Hepatocyte (in vitro differentiated cells): ENCODE data around the gene CERK. TPM values are rescaled to one million over a fixed set of nuclear protein-coding genes. Genes with fewer than 3 reads are reported as not detected.

Experiments
- DNase-seq: peaks from one replicate; pipeline ENCODE4 v3.0.0-alpha.2; 2016; ENCODE audit warnings: low spot score
- H2AFZ ChIP-seq: fragments of 200-600 bp; sonication (generic); 2 replicates; pipeline ENCODE4 v1.6.0; 2016; ENCODE audit warnings: antibody characterized with exemption, mild to moderate bottlenecking
- H3K27ac ChIP-seq: fragments of 200-600 bp; sonication (generic); 2 replicates; pipeline ENCODE4 v1.5.1; 2016; ENCODE audit warnings: mild to moderate bottlenecking
- H3K27me3 ChIP-seq: fragments of 200-600 bp; sonication (generic); 2 replicates; pipeline ENCODE4 v1.6.1; 2016
- H3K36me3 ChIP-seq: fragments of 200-600 bp; sonication (generic); replicated peaks from 2 replicates; pipeline ENCODE4 v1.5.1; 2016; ENCODE audit warnings: low read depth; ENCODE audit not compliant: insufficient read depth
- H3K4me1 ChIP-seq: fragments of 200-600 bp; sonication (generic); 2 replicates; pipeline ENCODE4 v1.5.1; 2016; ENCODE audit warnings: mild to moderate bottlenecking, moderate library complexity; ENCODE audit not compliant: insufficient read depth
- H3K4me2 ChIP-seq: fragments of 200-600 bp; sonication (generic); 2 replicates; pipeline ENCODE4 v1.6.0; 2016
- H3K4me3 ChIP-seq: fragments of 200-600 bp; sonication (generic); 2 replicates; pipeline ENCODE4 v1.5.1; 2016; ENCODE audit warnings: mild to moderate bottlenecking
- H3K79me2 ChIP-seq: fragments of 200-600 bp; sonication (generic); 2 replicates; pipeline ENCODE4 v1.6.0; 2017; ENCODE audit warnings: mild to moderate bottlenecking
- H3K9me2 ChIP-seq: fragments of 200-600 bp; sonication (generic); replicated peaks from 2 replicates; pipeline ENCODE4 v1.6.0; 2017; ENCODE audit warnings: mild to moderate bottlenecking; ENCODE audit not compliant: insufficient read depth
- H3K9me3 ChIP-seq: fragments of 200-600 bp; sonication (generic); 2 replicates; pipeline ENCODE4 v1.5.1; 2016; ENCODE audit warnings: low read depth, mild to moderate bottlenecking
- H4K20me1 ChIP-seq: fragments of 200-600 bp; sonication (generic); 2 replicates; pipeline ENCODE4 v1.6.0; 2016; ENCODE audit warnings: mild to moderate bottlenecking; ENCODE audit not compliant: insufficient read depth, poor library complexity, severe bottlenecking
- CTCF ChIP-seq: fragments of 200-600 bp; sonication (generic); IDR thresholded peaks from 2 replicates; pipeline ENCODE4 v1.5.1; 2016; ENCODE audit warnings: antibody characterized with exemption, mild to moderate bottlenecking; ENCODE audit not compliant: poor library complexity
- EZH2 ChIP-seq: fragments of 200-600 bp; sonication (generic); IDR thresholded peaks from 2 replicates; pipeline ENCODE4 v1.6.1; 2016; ENCODE audit warnings: antibody characterized with exemption, mild to moderate bottlenecking, borderline replicate concordance
- EZH2phosphoT487 ChIP-seq: fragments of 200-600 bp; sonication (generic); IDR thresholded peaks from one replicate; pipeline ENCODE4 v1.6.1; 2018; ENCODE audit warnings: antibody characterized with exemption, mild to moderate bottlenecking, low read depth, moderate library complexity; ENCODE audit not compliant: unreplicated experiment, severe bottlenecking
- WGBS: methylation state at CpG from one replicate; pipeline ENCODE4 v1.1.6; 2016; ENCODE audit warnings: low lambda C conversion rate; ENCODE audit errors: missing lambda C conversion rate; 5-methylcytosine and 5-hydroxymethylcytosine counted together
- polyA plus RNA-seq: library from polyadenylated mRNA; unstranded; fragments of >200 nt; fragmentation: Nextera tagmentation; extraction: Ambion mirVana; gene quantifications from 2 replicates; pipeline ENCODE4 v1.2.1, GENCODE V29; 2016
- total RNA-seq: library from RNA; depleted of rRNA; stranded (reverse); fragments of >200 nt; gene quantifications from 2 replicates; pipeline ENCODE4 v1.2.3, GENCODE V29; 2014

CERK gene
- total and polyA plus RNA-seq, 2 experiments from 2014 or later, result 38.6 to 59.0 TPM

GRCh38 chr22:46673662-46674236, 64.3 kb downstream of the CERK start:
- no peak for DNase-seq

GRCh38 chr22:46673205-46673604, 64.8 kb downstream of the CERK start:
- Histone ChIP-seq H4K20me1 (no peaks in the 10 kb centered on the region), H2AFZ (no peak overlapping the region), H3K4me3 (no peak overlapping the region), H3K36me3 (no peaks in the 10 kb centered on the region), H3K27ac (no peak overlapping the region), H3K9me3 (no peaks in the 10 kb centered on the region), H3K27me3 (no peaks in the 10 kb centered on the region), H3K79me2 (no peaks in the 10 kb centered on the region), H3K4me1 (no peaks in the 10 kb centered on the region), H3K4me2 (no peak overlapping the region), H3K9me2 (no peaks in the 10 kb centered on the region)
- 92% methylated on average over 10 of the region's 10 CpGs for WGBS
- TF ChIP-seq EZH2 (no peak), EZH2phosphoT487 (no peak), CTCF (no peak)
- no peak for DNase-seq

More at GRCh38 chr22:46673662-46674236, 64.3 kb downstream of the CERK start:
- Histone ChIP-seq H3K4me1 (no peaks in the 10 kb centered on the region), H3K27me3 (no peaks in the 10 kb centered on the region), H3K9me3 (no peaks in the 10 kb centered on the region), H3K79me2 (no peaks in the 10 kb centered on the region), H3K27ac (no peak overlapping the region), H2AFZ (no peak overlapping the region), H3K36me3 (no peaks in the 10 kb centered on the region), H3K4me2 (no peak overlapping the region), H4K20me1 (no peaks in the 10 kb centered on the region), H3K4me3 (no peak overlapping the region), H3K9me2 (no peaks in the 10 kb centered on the region)
- TF ChIP-seq EZH2phosphoT487, result no peak
- TF ChIP-seq CTCF, result no peak
- TF ChIP-seq EZH2, result no peak
- WGBS, result 89% methylated on average over 30 of the region's 32 CpGs

- Histone ChIP-seq H3K9me3 (no peaks in the 10 kb centered on the region), H4K20me1 (no peaks in the 10 kb centered on the region), H3K4me1 (no peaks in the 10 kb centered on the region), H3K4me3 (no peak overlapping the region), H3K27ac (no peak overlapping the region), H2AFZ (no peak overlapping the region), H3K4me2 (no peak overlapping the region), H3K27me3 (no peaks in the 10 kb centered on the region), H3K9me2 (no peaks in the 10 kb centered on the region), H3K36me3 (no peaks in the 10 kb centered on the region), H3K79me2 (no peaks in the 10 kb centered on the region)
- 89% methylated on average over 18 of the region's 18 CpGs for WGBS
- TF ChIP-seq CTCF (no peak), EZH2phosphoT487 (no peak), EZH2 (no peak)
- DNase-seq, result no peak
Observed at GRCh38 chr22:46672731-46673130, 65.3 kb downstream of the CERK start.
